ENCODE data around the gene PPARA.

DNA sequence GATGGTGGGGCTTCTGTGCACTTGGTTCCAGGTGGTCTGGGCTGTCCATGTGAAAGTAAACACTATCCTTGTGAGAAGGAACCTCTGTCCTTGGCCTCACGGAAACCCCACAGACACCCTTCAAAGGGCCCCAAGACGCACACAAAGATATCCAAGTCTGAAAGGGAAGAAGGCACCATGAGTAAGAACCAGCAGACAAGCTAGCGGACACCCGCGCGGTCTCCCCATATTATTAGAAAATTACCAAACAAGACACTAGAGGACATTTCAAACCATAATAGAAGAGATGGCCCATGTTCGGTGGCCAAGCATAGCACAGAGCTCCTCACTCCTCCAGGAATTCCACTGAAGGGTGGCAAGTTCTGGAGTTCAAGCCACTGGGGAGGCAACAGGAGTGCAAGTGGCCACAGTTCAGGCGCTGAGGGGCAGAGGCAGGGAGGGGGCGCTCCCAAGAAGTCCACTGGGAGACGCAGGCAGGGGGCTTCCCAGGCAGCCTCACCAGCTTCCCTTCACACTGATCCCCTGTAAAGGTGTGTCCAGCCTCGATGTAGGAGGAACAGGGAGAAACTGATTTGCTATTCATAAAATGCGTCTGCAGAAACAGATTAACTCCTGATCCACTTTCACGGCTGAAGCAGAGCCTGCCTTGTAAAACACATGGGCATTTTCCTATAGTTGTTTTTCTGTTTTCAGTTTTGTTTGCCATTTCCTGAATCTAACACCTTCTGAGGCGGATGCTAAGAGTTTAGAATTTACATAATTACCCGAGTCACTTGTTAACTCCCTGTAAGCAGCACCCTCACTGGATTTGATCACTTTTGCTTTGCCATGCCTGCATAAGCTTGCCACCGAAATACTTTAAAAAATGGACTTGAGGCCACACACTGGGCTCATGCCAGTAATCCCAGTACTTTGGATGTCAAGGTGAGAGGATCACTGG lies 9.1 kb upstream of the PPARA start:
- TF ChIP-seq POLR2AphosphoS5 (IDR thresholded peaks at IDR 0.05; ENCODE audit: low read depth) = no peak
- TF ChIP-seq, protein P1, sequence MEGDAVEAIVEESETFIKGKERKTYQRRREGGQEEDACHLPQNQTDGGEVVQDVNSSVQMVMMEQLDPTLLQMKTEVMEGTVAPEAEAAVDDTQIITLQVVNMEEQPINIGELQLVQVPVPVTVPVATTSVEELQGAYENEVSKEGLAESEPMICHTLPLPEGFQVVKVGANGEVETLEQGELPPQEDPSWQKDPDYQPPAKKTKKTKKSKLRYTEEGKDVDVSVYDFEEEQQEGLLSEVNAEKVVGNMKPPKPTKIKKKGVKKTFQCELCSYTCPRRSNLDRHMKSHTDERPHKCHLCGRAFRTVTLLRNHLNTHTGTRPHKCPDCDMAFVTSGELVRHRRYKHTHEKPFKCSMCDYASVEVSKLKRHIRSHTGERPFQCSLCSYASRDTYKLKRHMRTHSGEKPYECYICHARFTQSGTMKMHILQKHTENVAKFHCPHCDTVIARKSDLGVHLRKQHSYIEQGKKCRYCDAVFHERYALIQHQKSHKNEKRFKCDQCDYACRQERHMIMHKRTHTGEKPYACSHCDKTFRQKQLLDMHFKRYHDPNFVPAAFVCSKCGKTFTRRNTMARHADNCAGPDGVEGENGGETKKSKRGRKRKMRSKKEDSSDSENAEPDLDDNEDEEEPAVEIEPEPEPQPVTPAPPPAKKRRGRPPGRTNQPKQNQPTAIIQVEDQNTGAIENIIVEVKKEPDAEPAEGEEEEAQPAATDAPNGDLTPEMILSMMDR (conservative IDR thresholded peaks at IDR 0.05; ENCODE audit: low read depth in 2 of 2) = no peak; a peak in 1 of 4 replicates
- no peak for TF ChIP-seq EZH2phosphoT487 (IDR thresholded peaks at IDR 0.05; ENCODE audit: unreplicated experiment)
- no peak for TF ChIP-seq EZH2 (IDR thresholded peaks at IDR 0.05; ENCODE audit: low read depth, unreplicated experiment)
- TF ChIP-seq JUNB (IDR thresholded peaks at IDR 0.05; ENCODE audit: unreplicated experiment) = no peak
- TF ChIP-seq, protein P2, sequence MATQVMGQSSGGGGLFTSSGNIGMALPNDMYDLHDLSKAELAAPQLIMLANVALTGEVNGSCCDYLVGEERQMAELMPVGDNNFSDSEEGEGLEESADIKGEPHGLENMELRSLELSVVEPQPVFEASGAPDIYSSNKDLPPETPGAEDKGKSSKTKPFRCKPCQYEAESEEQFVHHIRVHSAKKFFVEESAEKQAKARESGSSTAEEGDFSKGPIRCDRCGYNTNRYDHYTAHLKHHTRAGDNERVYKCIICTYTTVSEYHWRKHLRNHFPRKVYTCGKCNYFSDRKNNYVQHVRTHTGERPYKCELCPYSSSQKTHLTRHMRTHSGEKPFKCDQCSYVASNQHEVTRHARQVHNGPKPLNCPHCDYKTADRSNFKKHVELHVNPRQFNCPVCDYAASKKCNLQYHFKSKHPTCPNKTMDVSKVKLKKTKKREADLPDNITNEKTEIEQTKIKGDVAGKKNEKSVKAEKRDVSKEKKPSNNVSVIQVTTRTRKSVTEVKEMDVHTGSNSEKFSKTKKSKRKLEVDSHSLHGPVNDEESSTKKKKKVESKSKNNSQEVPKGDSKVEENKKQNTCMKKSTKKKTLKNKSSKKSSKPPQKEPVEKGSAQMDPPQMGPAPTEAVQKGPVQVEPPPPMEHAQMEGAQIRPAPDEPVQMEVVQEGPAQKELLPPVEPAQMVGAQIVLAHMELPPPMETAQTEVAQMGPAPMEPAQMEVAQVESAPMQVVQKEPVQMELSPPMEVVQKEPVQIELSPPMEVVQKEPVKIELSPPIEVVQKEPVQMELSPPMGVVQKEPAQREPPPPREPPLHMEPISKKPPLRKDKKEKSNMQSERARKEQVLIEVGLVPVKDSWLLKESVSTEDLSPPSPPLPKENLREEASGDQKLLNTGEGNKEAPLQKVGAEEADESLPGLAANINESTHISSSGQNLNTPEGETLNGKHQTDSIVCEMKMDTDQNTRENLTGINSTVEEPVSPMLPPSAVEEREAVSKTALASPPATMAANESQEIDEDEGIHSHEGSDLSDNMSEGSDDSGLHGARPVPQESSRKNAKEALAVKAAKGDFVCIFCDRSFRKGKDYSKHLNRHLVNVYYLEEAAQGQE (IDR thresholded peaks at IDR 0.05; ENCODE audit: unreplicated experiment) = no peak
- no peak for TF ChIP-seq ZNF114 (CRISPR knock-in tag; IDR thresholded peaks at IDR 0.05)
- no peak for TF ChIP-seq NANOG (IDR thresholded peaks at IDR 0.05; ENCODE audit: borderline replicate concordance)
- no peak for TF ChIP-seq STAT1 (IDR thresholded peaks at IDR 0.05; ENCODE audit: unreplicated experiment)
- TF ChIP-seq CREB1 (CRISPR knock-in tag; IDR thresholded peaks at IDR 0.05; ENCODE audit: low read depth) = no peak
- TF ChIP-seq, protein P3, sequence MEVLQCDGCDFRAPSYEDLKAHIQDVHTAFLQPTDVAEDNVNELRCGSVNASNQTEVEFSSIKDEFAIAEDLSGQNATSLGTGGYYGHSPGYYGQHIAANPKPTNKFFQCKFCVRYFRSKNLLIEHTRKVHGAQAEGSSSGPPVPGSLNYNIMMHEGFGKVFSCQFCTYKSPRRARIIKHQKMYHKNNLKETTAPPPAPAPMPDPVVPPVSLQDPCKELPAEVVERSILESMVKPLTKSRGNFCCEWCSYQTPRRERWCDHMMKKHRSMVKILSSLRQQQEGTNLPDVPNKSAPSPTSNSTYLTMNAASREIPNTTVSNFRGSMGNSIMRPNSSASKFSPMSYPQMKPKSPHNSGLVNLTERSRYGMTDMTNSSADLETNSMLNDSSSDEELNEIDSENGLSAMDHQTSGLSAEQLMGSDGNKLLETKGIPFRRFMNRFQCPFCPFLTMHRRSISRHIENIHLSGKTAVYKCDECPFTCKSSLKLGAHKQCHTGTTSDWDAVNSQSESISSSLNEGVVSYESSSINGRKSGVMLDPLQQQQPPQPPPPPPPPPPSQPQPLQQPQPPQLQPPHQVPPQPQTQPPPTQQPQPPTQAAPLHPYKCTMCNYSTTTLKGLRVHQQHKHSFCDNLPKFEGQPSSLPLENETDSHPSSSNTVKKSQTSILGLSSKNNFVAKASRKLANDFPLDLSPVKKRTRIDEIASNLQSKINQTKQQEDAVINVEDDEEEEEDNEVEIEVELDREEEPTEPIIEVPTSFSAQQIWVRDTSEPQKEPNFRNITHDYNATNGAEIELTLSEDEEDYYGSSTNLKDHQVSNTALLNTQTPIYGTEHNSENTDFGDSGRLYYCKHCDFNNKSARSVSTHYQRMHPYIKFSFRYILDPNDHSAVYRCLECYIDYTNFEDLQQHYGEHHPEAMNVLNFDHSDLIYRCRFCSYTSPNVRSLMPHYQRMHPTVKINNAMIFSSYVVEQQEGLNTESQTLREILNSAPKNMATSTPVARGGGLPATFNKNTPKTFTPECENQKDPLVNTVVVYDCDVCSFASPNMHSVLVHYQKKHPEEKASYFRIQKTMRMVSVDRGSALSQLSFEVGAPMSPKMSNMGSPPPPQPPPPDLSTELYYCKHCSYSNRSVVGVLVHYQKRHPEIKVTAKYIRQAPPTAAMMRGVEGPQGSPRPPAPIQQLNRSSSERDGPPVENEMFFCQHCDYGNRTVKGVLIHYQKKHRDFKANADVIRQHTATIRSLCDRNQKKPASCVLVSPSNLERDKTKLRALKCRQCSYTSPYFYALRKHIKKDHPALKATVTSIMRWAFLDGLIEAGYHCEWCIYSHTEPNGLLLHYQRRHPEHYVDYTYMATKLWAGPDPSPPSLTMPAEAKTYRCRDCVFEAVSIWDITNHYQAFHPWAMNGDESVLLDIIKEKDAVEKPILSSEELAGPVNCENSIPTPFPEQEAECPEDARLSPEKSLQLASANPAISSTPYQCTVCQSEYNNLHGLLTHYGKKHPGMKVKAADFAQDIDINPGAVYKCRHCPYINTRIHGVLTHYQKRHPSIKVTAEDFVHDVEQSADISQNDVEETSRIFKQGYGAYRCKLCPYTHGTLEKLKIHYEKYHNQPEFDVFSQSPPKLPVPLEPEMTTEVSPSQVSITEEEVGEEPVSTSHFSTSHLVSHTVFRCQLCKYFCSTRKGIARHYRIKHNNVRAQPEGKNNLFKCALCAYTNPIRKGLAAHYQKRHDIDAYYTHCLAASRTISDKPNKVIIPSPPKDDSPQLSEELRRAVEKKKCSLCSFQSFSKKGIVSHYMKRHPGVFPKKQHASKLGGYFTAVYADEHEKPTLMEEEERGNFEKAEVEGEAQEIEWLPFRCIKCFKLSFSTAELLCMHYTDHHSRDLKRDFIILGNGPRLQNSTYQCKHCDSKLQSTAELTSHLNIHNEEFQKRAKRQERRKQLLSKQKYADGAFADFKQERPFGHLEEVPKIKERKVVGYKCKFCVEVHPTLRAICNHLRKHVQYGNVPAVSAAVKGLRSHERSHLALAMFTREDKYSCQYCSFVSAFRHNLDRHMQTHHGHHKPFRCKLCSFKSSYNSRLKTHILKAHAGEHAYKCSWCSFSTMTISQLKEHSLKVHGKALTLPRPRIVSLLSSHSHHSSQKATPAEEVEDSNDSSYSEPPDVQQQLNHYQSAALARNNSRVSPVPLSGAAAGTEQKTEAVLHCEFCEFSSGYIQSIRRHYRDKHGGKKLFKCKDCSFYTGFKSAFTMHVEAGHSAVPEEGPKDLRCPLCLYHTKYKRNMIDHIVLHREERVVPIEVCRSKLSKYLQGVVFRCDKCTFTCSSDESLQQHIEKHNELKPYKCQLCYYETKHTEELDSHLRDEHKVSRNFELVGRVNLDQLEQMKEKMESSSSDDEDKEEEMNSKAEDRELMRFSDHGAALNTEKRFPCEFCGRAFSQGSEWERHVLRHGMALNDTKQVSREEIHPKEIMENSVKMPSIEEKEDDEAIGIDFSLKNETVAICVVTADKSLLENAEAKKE (CRISPR knock-in tag; IDR thresholded peaks at IDR 0.05) = no peak

All from GM23338 (cell line).